Measurements from ENCODE around the gene FAM89B.

Gene FAM89B

GRCh38 chr11:65616575-65617001, 44.2 kb downstream of the FAM89B start:
- peaks cover 28% of the 10 kb centered on the region for H3K4me1 Mint-ChIP-seq
- no peaks in the 10 kb centered on the region for H3K9me3 Mint-ChIP-seq
- peak overlapping the region; percentile 98 for H3K27ac Mint-ChIP-seq
- TF ChIP-seq CTCF (IDR thresholded peaks at IDR 0.05) = no peak
- H3K4me3 Mint-ChIP-seq = peak overlapping the region; percentile 96
- peaks cover 10% of the 10 kb centered on the region for H3K36me3 Mint-ChIP-seq (ENCODE audit: low read depth)
- DNase-seq = no peak
- no peaks in the 10 kb centered on the region for H3K27me3 Mint-ChIP-seq (ENCODE audit: low read depth, poor library complexity)

- Mint-ChIP-seq H3K36me3 (ENCODE audit: low read depth) (peaks cover 12% of the 10 kb centered on the region), H3K4me3 (peak overlapping the region; percentile 96), H3K4me1 (peaks cover 21% of the 10 kb centered on the region), H3K27ac (peak overlapping the region; percentile 48), H3K27me3 (ENCODE audit: low read depth, poor library complexity) (no peaks in the 10 kb centered on the region), H3K9me3 (no peaks in the 10 kb centered on the region)
- no peak for DNase-seq
- TF ChIP-seq CTCF (IDR thresholded peaks at IDR 0.05) = no peak
Measured at GRCh38 chr11:65617136-65617850, 45.0 kb downstream of the FAM89B start.

- no peaks in the 10 kb centered on the region for H3K27me3 Mint-ChIP-seq (ENCODE audit: low read depth, poor library complexity)
- H3K27ac Mint-ChIP-seq = no peak overlapping the region
- no peak for TF ChIP-seq CTCF (IDR thresholded peaks at IDR 0.05)
- no peaks in the 10 kb centered on the region for H3K9me3 Mint-ChIP-seq
- H3K4me3 Mint-ChIP-seq = peak overlapping the region; percentile 96
- H3K4me1 Mint-ChIP-seq = peaks cover 12% of the 10 kb centered on the region
- no peak for DNase-seq
- peaks cover 13% of the 10 kb centered on the region for H3K36me3 Mint-ChIP-seq (ENCODE audit: low read depth)
Measured at GRCh38 chr11:65617990-65618751, 45.8 kb downstream of the FAM89B start.

- Mint-ChIP-seq H3K36me3 (ENCODE audit: low read depth) (peaks cover 13% of the 10 kb centered on the region), H3K27ac (no peak overlapping the region), H3K4me1 (peaks cover 10% of the 10 kb centered on the region), H3K4me3 (no peak overlapping the region), H3K27me3 (ENCODE audit: low read depth, poor library complexity) (no peaks in the 10 kb centered on the region), H3K9me3 (no peaks in the 10 kb centered on the region)
- TF ChIP-seq CTCF (IDR thresholded peaks at IDR 0.05) = no peak
- no peak for DNase-seq
Measured at GRCh38 chr11:65618763-65619162, 46.4 kb downstream of the FAM89B start.

GRCh38 chr11:65619281-65619928, 47.1 kb downstream of the FAM89B start:
- Mint-ChIP-seq H3K36me3 (ENCODE audit: low read depth) (peaks cover 13% of the 10 kb centered on the region), H3K9me3 (no peaks in the 10 kb centered on the region), H3K27ac (no peak overlapping the region), H3K4me1 (peaks cover 10% of the 10 kb centered on the region), H3K4me3 (no peak overlapping the region), H3K27me3 (ENCODE audit: low read depth, poor library complexity) (no peaks in the 10 kb centered on the region)
- DNase-seq = no peak
- TF ChIP-seq CTCF (IDR thresholded peaks at IDR 0.05) = no peak
